ENCODE results near the gene CFAP97D2.
"Not testable (repeated sequence)": the region's sequence is repeated elsewhere in the genome, so short reads cannot be mapped to it uniquely, and the experiment has no call there.

Gene CFAP97D2

GRCh38 chr13:114158869-114159666, 20.0 kb upstream of the CFAP97D2 start:
- DNase-seq: not testable (repeated sequence)

DNA sequence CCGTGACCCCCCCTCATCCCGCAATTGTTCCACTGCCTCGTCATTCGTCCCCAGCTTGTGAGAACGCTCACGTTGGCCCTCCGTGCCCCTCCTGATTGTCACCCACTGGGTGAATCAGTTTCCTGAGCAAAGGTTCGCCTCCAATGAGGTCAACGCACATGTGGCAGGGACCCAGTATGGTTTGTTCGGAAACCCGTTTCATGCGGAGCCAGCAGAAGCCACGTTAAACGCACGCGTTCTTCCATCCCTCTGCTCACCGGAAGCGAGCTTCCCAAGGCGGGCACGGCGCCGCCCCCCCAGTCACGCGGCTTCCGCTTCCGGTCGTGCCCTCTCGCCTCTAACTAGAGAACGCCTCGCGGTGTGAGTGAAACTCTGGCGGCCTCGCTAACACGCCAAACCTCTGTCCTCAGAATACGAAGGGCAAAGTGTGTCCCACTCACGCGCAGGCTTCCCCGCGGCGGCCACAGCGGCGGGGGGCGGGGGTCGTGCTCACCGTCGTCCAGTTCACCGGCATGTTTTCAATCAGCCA, 18.0 kb upstream of the CFAP97D2 start:
- DNase-seq: no peak

DNA sequence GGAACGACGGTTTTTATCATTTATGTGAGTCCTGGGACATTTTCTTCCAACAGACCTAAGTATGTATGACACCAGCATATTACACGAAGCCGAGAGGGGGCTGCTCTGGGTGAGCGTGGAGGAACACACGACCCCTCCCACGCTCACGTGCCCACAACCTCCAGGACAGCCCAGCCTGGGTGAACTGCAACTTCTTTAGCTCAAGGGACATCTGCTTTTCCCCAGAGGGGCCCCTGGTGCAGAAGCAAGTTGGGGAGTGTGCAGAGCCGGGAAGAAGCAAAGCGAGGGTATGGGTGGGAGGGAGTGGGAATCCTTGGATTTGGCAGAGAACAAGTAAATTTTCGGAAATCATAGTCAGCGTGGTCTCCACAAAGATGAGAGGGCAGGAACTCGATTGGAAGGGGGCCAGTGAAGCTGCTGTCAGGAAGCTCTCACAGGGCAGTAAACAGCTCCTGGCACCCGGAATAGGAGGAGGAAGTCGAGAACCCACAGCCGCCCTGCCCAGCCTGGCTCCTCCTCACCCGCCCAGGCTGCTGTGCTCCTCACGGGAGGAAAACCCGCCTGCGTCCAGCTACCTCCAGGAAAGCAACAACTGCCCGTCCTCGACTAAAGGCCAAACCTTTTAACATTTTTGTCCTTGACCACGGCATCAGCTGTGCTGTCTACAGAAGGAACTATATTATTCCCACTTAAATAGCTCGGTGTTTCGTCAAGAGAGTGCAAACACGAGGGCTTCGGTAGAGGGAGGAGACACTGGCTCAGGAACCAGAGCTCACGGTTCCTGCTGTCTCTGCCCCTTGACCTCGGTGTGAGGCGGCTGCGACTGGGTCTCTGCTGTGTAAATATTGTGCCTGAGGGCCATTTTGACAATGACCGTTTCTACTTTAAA, 17.2 kb upstream of the CFAP97D2 start:
- DNase-seq: no peak

- no peak for DNase-seq
Measured at GRCh38 chr13:114162533-114162922, 16.5 kb upstream of the CFAP97D2 start.

- no peak for DNase-seq
Measured at GRCh38 chr13:114164053-114164452, 15.0 kb upstream of the CFAP97D2 start.

- no peak for DNase-seq
Measured at GRCh38 chr13:114164681-114165429, 14.2 kb upstream of the CFAP97D2 start.

DNA sequence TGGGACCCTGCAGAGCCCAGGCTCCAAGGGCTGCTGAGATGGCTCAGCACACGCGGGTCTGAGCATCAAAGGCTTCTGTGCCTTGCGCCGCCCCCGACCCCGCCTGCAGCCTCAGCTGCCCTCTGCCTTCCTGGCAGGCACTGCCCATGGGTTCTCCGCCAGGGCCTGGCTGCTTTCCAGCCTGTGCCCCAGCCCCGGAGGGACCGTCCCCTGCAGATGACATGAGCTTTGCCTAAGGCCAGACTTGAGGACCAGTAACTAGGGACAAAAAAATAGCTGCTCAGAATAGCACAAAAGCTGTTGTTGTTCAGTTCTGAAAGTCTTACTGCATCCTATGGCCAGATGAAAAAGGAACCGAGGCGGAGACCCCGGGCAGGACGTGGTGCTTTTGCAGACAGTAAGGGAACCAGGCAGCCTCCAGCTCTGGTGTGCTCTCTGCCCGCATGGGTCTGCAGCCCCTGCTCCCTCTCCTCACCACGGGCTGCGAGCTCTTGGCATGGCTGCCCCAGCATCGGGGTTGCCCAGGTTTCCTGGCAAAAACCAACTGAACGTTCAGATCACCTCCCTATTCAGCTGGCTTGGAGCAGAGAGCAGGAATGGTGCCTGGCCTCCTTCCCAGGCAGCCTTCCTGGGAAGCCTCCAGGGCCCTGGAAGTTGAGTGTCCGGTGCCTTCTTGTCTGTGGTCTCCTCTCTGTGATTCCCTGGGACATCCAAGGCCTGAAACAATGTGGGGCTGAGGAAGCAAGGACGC, 12.5 kb upstream of the CFAP97D2 start:
- no peak for DNase-seq

DNA sequence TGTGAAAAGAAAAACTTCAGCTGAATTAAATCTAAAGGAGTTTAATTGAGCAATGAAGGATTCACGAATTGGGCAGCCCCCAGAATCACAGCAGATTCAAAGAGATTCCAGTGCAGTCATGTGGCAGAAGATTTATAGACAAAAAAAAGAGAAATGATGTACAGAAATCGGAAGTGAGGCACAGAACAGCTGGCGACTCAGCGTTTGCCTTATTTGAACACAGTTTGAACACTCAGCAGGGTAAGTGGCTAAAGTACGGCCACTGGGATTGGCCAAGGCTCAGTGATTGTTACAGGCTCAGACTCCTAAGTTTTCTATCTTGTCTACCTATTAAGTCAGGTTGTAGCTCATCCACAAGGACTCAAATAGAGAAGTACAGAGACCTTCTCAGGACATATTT, 11.6 kb upstream of the CFAP97D2 start:
- no peak for DNase-seq

GRCh38 chr13:114167885-114168284, 11.2 kb upstream of the CFAP97D2 start:
- DNase-seq: no peak

DNA sequence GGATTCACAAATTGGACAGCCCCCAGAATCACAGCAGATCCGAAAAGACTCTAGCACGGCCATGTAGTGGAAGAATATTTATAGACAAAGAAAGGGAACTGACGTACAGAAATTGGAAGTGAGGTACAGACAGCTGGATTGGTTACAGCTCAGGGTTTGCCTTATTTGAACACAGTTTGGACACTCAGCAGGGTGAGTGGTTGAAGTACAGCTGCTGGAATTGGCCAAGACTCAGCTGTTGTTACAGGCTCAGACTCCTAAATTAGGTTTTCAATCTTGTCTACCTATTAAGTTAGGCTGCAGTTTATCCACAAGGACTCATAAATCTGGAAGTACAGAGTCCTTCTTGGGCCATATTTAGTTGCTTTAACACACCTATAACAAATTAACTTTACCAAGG, 5.8 kb upstream of the CFAP97D2 start:
- no peak for DNase-seq

DNA sequence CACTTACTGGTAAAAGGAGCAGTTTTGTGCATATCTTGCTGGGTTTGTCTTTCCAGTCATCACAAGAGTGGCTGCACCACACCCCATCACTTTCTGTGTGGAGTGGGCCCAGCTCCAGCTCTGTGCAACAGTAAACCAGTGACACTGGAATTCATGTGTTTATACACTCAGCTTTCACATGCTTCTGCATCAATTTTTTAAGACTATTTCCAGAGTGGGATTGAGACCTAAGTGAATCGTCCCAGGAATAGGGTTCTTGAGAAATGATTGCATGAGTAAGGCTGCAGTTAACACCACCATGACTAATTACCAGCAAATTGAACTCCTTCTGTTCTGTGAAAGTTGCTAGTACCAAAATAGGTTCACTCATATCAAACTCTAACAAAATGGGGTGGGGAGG, 5.3 kb upstream of the CFAP97D2 start:
- no peak for DNase-seq

DNA sequence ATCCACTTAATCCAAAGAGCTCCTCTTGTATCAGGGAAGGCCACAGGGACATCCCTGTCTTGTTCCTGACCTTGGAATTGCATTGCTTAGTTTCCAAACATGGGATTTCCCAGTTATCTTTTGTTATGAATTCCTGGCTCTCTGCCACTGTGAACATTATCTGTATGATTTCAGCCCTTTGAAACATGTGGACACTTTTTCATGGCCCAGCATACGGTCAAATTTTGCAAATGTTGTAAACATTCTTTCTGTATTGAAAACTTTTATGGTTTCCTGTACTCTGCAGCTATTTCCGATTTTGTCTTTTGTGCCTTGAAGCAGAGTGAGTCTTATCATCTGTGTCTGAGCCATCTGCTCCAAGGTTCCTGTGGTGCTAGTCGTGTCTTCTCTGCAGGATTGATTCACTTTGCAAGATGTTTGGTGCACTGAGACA, 4.5 kb upstream of the CFAP97D2 start:
- DNase-seq: no peak

GRCh38 chr13:114176359-114176902, 2.6 kb upstream of the CFAP97D2 start:
- DNase-seq: not testable (repeated sequence)

GRCh38 chr13:114177245-114178010, 1.6 kb upstream of the CFAP97D2 start:
- DNase-seq: no peak

DNA sequence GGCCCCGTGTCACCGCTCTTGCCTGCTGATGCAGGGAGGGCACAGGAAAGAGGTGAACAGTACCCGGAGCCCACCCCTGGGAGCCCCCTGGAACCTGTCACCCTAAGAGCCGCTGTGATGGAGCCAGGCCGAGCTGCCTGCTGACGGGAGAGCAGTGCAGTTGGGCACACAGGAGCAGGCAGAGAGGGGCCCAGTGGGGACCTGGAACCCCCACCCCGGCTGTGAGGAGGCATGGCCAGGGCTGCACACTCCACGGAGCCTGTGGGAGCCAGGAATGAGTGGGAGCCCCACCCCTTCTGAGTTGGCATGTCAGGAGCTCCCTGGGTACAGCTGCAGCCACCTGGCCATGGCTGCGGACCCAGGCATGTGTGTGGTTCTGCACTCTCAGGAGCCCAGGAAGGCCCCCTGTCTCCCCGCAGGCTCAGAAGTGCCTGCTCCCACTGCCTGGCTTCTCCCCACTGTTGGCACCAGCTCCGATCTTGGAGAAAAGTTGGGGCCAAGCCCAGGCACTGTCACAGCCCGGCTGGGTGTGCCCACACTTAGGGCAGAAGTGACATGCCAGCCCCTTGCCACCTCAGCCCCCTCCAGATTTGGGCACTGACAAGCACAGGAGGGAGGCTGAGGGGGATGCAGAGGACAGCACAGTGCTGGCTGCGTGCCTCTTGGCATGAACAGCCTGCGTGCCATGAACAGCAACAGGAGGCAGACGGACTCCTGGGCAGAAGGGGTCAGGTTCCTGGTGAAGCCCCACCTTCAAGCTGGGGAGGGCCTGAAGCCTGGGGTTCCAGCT, 6.3 kb downstream of the CFAP97D2 start:
- DNase-seq: no peak

DNA sequence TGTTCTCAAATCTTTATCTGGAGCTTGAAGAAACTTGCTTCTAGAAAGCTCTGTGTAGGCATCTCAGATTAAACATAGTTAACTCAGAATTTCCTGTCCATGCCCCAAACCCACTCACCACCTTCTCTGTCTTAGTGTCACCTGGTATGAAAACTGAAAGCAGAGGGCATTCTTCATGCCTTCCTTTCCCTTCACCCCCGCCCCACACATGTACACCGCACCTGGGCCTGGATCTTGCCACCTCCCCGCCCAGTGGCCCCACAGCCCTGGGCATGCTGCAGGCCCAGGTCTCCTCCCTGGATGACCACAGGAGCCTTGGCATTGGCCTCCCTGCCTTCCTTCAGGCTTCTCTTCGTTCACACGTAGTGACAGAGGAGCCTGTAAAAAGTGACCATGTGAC, 15.8 kb downstream of the CFAP97D2 start:
- DNase-seq: no peak

DNA sequence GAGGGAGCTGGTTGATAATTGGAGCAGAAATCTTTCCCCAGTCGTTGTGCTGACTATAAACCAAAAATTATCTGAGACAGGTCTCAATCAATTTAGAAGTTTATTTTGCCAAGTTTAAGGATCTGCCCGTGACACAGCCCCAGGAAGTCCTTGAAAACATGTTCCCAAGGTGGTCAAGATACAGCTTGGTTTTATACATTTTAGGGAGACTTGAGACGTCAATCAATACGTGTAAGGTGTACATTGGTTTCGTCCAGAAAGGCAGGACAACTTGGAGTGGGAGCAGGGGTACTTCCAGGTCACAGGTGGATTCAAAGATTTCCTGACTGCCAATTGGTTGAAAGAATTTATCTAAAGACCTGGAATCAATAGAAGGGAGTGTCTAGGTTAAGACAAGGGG, 17.6 kb downstream of the CFAP97D2 start:
- no peak for DNase-seq

DNA sequence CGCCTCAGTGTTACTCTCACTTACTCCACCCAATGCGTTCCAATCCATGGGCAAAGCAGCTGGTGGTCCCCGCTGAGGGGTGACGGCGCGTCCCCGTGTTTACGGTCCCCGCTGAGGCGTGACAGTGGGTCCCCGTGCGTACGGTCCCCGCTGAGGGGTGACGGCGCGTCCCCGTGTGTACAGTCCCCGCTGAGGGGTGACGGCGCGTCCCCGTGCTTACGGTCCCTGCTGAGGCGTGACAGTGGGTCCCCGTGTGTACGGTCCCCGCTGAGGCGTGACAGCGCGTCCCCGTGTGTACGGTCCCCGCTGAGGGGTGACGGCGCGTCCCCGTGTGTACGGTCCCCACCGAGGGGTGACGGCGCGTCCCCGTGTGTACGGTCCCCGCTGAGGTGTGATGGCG, 19.5 kb downstream of the CFAP97D2 start:
- no peak for DNase-seq

GRCh38 chr13:114199526-114199925, 20.5 kb downstream of the CFAP97D2 start:
- not testable (repeated sequence) for DNase-seq

- DNase-seq: no peak
Measured at GRCh38 chr13:114199954-114200353, 20.9 kb downstream of the CFAP97D2 start.

Measured in stimulated activated CD4-positive, alpha-beta T cell treated with anti-CD3 and anti-CD28 coated beads, Interleukin-2, amount 100 ng/mL, for 48 hours (primary cell).